Endothelial cell of umbilical vein (primary cell): ENCODE measurements around the gene SDR39U1. TPM values are rescaled to one million over a fixed set of nuclear protein-coding genes. Genes with fewer than 3 reads are reported as not detected.
"Not testable (repeated sequence)": the region's sequence is repeated elsewhere in the genome, so short reads cannot be mapped to it uniquely, and the experiment has no call there.

Source experiments
- Bru-seq: library from RNA; stranded (reverse); fragments of 400-500 nt; gene quantifications from one replicate; lab custom pipeline; 2021; lab: Mats Ljungman, UMichigan
- BruChase-seq, 2 experiments: library from RNA; stranded (reverse); fragments of 400-500 nt; gene quantifications; one replicate each; lab custom pipeline; 2021; lab: Mats Ljungman, UMichigan
- BruUV-seq: library from RNA; stranded (reverse); fragments of 400-500 nt; replicated peaks from 2 replicates; lab custom pipeline; 2021; lab: Mats Ljungman, UMichigan
- CTCF ChIA-PET: fragments of 300-600, 350-600 bp; sonication (Branson Sonifier 250); formaldehyde crosslinking; loops from one replicate; lab custom pipeline; 2021; ENCODE audit warnings: antibody characterized with exemption, inconsistent platforms; lab: Charles Lee
- POLR2A ChIA-PET: fragments of 300-600, 350-600 bp; sonication (Branson Sonifier 250); formaldehyde crosslinking; loops from one replicate; lab custom pipeline; 2021; ENCODE audit warnings: antibody characterized with exemption, inconsistent platforms; lab: Charles Lee
- DNase-seq: peaks from one replicate; pipeline ENCODE4 v3.0.0-alpha.2; 2011; ENCODE audit warnings: low read depth, low spot score
- FAIRE-seq: peaks from 2 replicates; lab custom pipeline; 2011; peaks lifted over from hg19 to GRCh38; lab: Jason Lieb, UNC
- H2AFZ ChIP-seq: 2 replicates; pipeline ENCODE4 v1.6.0; 2012; ENCODE audit warnings: low read depth, low read length, control low read depth, inconsistent platforms
- H3K27ac ChIP-seq: 2 replicates; pipeline ENCODE4 v1.5.1; 2011; ENCODE audit warnings: low read depth, mild to moderate bottlenecking, control low read depth, low read length, moderate library complexity; ENCODE audit not compliant: insufficient read depth
- H3K27me3 ChIP-seq, 2 experiments: 2 replicates each; pipeline versions ENCODE4 v1.6.0 to v1.6.1; 2011; ENCODE audit warnings: low read length in 2 of 2, mixed read lengths in 1 of 2; ENCODE audit not compliant: control insufficient read depth in 2 of 2, insufficient read depth in 2 of 2
- H3K36me3 ChIP-seq, 2 experiments: 2 replicates in 1 of 2; 3 replicates in 1 of 2; pipeline ENCODE4 v1.5.1; 2011; ENCODE audit warnings: low read length in 2 of 2, mild to moderate bottlenecking in 1 of 2, moderate library complexity in 1 of 2; ENCODE audit not compliant: control insufficient read depth in 2 of 2, insufficient read depth in 2 of 2; ENCODE audit errors: extremely low read depth in 1 of 2
- H3K4me1 ChIP-seq: 3 replicates; pipeline ENCODE4 v1.5.1; 2011; ENCODE audit warnings: mild to moderate bottlenecking, low read length; ENCODE audit not compliant: control insufficient read depth, insufficient read depth; ENCODE audit errors: extremely low read depth
- H3K4me2 ChIP-seq: 2 replicates; pipeline ENCODE4 v1.6.1; 2011; ENCODE audit warnings: low read length, control low read depth, mixed read lengths; ENCODE audit not compliant: insufficient read depth
- H3K4me3 ChIP-seq, 3 experiments: fragments of 200-600 bp in 1 of 3; sonication (generic), shearing (Covaris generic) in 1 of 3; replicated peaks in 1 of 3; 2 replicates each; pipeline ENCODE4 v1.5.1; 2011 to 2016; ENCODE audit warnings: control low read depth in 3 of 3, low read length in 3 of 3, mild to moderate bottlenecking in 2 of 3, inconsistent platforms in 1 of 3, low read depth in 1 of 3, moderate library complexity in 1 of 3; ENCODE audit not compliant: insufficient read depth in 1 of 3
- H3K79me2 ChIP-seq: 2 replicates; pipeline ENCODE4 v1.6.0; 2012; ENCODE audit warnings: low read length, inconsistent platforms; ENCODE audit not compliant: control insufficient read depth, insufficient read depth
- H3K9ac ChIP-seq: replicated peaks from 2 replicates; pipeline ENCODE3; 2011; ENCODE audit warnings: low read length, control low read depth; ENCODE audit not compliant: insufficient read depth; ENCODE audit errors: extremely low read depth
- H3K9me1 ChIP-seq: replicated peaks from 3 replicates; pipeline ENCODE4 v1.6.0; 2011; ENCODE audit warnings: mild to moderate bottlenecking, low read length; ENCODE audit not compliant: control insufficient read depth, insufficient read depth; ENCODE audit errors: extremely low read depth
- H3K9me3 ChIP-seq: replicated peaks from 2 replicates; pipeline ENCODE4 v1.5.1; 2012; ENCODE audit warnings: low read length, inconsistent platforms; ENCODE audit not compliant: control insufficient read depth, insufficient read depth
- H4K20me1 ChIP-seq: replicated peaks from 2 replicates; pipeline ENCODE3; 2011; ENCODE audit warnings: mild to moderate bottlenecking, low read length; ENCODE audit not compliant: control insufficient read depth, insufficient read depth; ENCODE audit errors: extremely low read depth
- CTCF ChIP-seq, 2 donors: IDR thresholded peaks; 1 replicate in 1 of 2; 2 replicates in 1 of 2; pipeline ENCODE4 v1.5.1; 2011; ENCODE audit warnings: low read length in 2 of 2, mild to moderate bottlenecking in 2 of 2, moderate library complexity in 2 of 2, control low read depth in 1 of 2, inconsistent platforms in 1 of 2, low read depth in 1 of 2; ENCODE audit not compliant: insufficient read depth in 1 of 2; ENCODE audit errors: extremely low read depth in 1 of 2
- MAX ChIP-seq: IDR thresholded peaks from 2 replicates; pipeline ENCODE4 v1.6.1; 2011; ENCODE audit not compliant: insufficient read depth, insufficient read length
- POLR2A ChIP-seq: IDR thresholded peaks from 2 replicates; pipeline ENCODE4 v1.6.1; 2012; ENCODE audit warnings: low read depth, mild to moderate bottlenecking, control low read depth, low read length
- POLR2AphosphoS5 ChIP-seq: IDR thresholded peaks from 2 replicates; pipeline ENCODE4 v1.6.1; 2012; ENCODE audit warnings: low read depth, mild to moderate bottlenecking, control low read depth, low read length, moderate library complexity; ENCODE audit not compliant: insufficient read depth
- dilution Hi-C: fragments of 300-500 bp; cut with MboI; formaldehyde crosslinking; loops from one replicate; pipeline ENCODE4 v1.15.0; 2019; ENCODE audit warnings: low sequenced_read_pairs; ENCODE audit not compliant: extremely low pct_ligation_motif_present
- intact Hi-C: fragments of 100-400 bp; cut with micrococcal nuclease; formaldehyde crosslinking; loops from one replicate; pipeline ENCODE4 v1.10.0; 2022
- long read RNA-seq: library from polyadenylated mRNA; stranded (forward); transcript quantifications from one replicate; pipeline ENCODE4 v2.0.0, GENCODE V29; 2021
- polyA minus RNA-seq, 3 experiments: library from RNA; depleted of rRNA, polyadenylated mRNA; stranded (reverse); fragments of >200 nt; gene quantifications; 1 replicate in 1 of 3; 2 replicates in 2 of 3; pipeline ENCODE4 v1.2.3, GENCODE V29; 2011
- polyA plus RNA-seq, 4 experiments: library from polyadenylated mRNA; depleted of rRNA in 3 of 4; stranded (reverse) in 3 of 4; unstranded in 1 of 4; fragments of >200 nt; gene quantifications; 2 replicates each; pipeline versions ENCODE4 v1.2.1 to v1.2.3, GENCODE V29; 2011 to 2012; ENCODE audit warnings: missing spikeins in 1 of 4
- total RNA-seq: library from RNA; stranded (reverse); gene quantifications from 2 replicates; pipeline ENCODE4 v1.2.3, GENCODE V29; 2021

Gene SDR39U1
- 38.6 and 40.2 TPM in 2 replicates for total RNA-seq
- 72.6 and 89.8 TPM in 2 replicates for polyA plus RNA-seq
- 52.3 and 53.0 TPM in 2 replicates for polyA plus RNA-seq (2011; cell fraction: cytosol; rRNA removed)
- 192 and 200 TPM in 2 replicates for polyA plus RNA-seq (2011; cell fraction: nucleus; rRNA removed)
- polyA plus RNA-seq (2012), result 25.9 and 26.8 TPM in 2 replicates
- 17.2 and 18.1 TPM in 2 replicates for polyA minus RNA-seq
- polyA minus RNA-seq (2011; cell fraction: cytosol; rRNA and poly(A)+ RNA removed), result 19.7 TPM
- polyA minus RNA-seq (2011; cell fraction: nucleus; rRNA and poly(A)+ RNA removed), result 31.2 and 39.9 TPM in 2 replicates
- Bru-seq, nascent RNA, result percentile 69 among the genes with signal in this experiment
- percentile 79 among the genes with signal in this experiment for BruChase-seq, experiment 1, labeled RNA remaining after a 6-hour chase
- percentile 73 among the genes with signal in this experiment for BruChase-seq, experiment 2, labeled RNA remaining after a 2-hour chase
- long read RNA-seq, transcript SDR39U1-209 (4 exons, 1,203 nt), result minor isoform, 6 of 118 reads
- long read RNA-seq, transcript SDR39U1-201 (6 exons, 1,233 nt), result major isoform, 27 of 118 reads
- long read RNA-seq, transcript SDR39U1-202 (4 exons, 1,041 nt), result minor isoform, 7 of 118 reads
- long read RNA-seq, transcript SDR39U1-203 (5 exons, 1,507 nt), result minor isoform, 15 of 118 reads
- long read RNA-seq, partial matches to known transcripts, result 12 of 118 reads
- long read RNA-seq, other reads (novel, unspliced or antisense), result 35 of 118 reads

- Histone ChIP-seq H4K20me1 (no peaks in the 10 kb centered on the region), H2AFZ (peak within 1 kb of the TSS; percentile 51), H3K36me3 (peaks cover 7 to 19% of the 10 kb centered on the region in 2 experiments), H3K9me1 (no peaks in the 10 kb centered on the region), H3K9me3 (no peaks in the 10 kb centered on the region), H3K79me2 (peaks cover 2% of the 10 kb centered on the region), H3K4me3 (peak within 1 kb of the TSS; percentile 74 to 88 (median 76)), H3K27ac (peak within 1 kb of the TSS; percentile 98), H3K4me2 (peak within 1 kb of the TSS; percentile 94), H3K9ac (peak within 1 kb of the TSS; percentile 97), H3K4me1 (peaks cover 25% of the 10 kb centered on the region), H3K27me3 (no peaks in the 10 kb centered on the region)
- ChIA-PET CTCF (interaction anchor here (1.1 to 2.2 kb wide), 6 partner anchors 11 to 146 kb away, joined by 3 to 31 read pairs (median 8); no protein-coding TSS in a partner anchor), POLR2A (interaction anchor here (0.5 to 1.5 kb wide), 4 partner anchors 10 to 354 kb away, joined by 3 to 5 read pairs (median 4); partner anchors contain the start of genes CBLN3 and KHNYN)
- DNase-seq (peak; percentile 99), FAIRE-seq (peak; percentile 97)
- peak; percentile 74 for TF ChIP-seq POLR2A
- peak; percentile 76 for TF ChIP-seq MAX
- no peak for TF ChIP-seq CTCF (IDR thresholded peaks at IDR 0.05; ENCODE audit: extremely low read depth in 1 of 2, insufficient read depth in 1 of 2, low read depth in 1 of 2, low read length in 2 of 2)
- peak; percentile 43 for TF ChIP-seq POLR2AphosphoS5
- dilution Hi-C loops (no loop called here), intact Hi-C loops (loop anchor here (10.0 kb wide), 1 partner anchor 952 kb away; no protein-coding TSS in a partner anchor)
- BruUV-seq, result no TSS peak
These were observed at the start of gene SDR39U1 for GRCh38 chr14:24442240-24443052. SDR39U1 (minus strand) TSS chr14:24442776; CDS start chr14:24442769, 7 bp downstream.

GRCh38 chr14:24491586-24492408, 49.2 kb upstream of the SDR39U1 start:
- FAIRE-seq, intact Hi-C loops, DNase-seq, H3K4me3 ChIP-seq, H3K9me1 ChIP-seq, H3K4me2 ChIP-seq, dilution Hi-C loops, BruUV-seq, H2AFZ ChIP-seq, H4K20me1 ChIP-seq, POLR2A ChIA-PET, H3K27me3 ChIP-seq, H3K36me3 ChIP-seq, H3K79me2 ChIP-seq, H3K4me1 ChIP-seq, H3K9ac ChIP-seq, H3K9me3 ChIP-seq, H3K27ac ChIP-seq: not testable (repeated sequence)
- CTCF ChIA-PET, result interaction anchor here (1.0 kb wide), 1 partner anchor 10 kb away, joined by 3 read pairs; no protein-coding TSS in a partner anchor
